KMS-11 (cell line): ENCODE measurements around the gene ADGRF4.

Source experiments
- H2AFZ ChIP-seq: fragments of 200-600 bp; sonication (generic); 2 replicates; pipeline ENCODE4 v1.6.1; 2016; ENCODE audit warnings: antibody characterized with exemption, mixed run types, low read depth
- H3K27ac ChIP-seq: fragments of 200-600 bp; sonication (generic); 2 replicates; pipeline ENCODE4 v1.6.1; 2016; ENCODE audit warnings: mild to moderate bottlenecking, mixed run types
- H3K27me3 ChIP-seq: fragments of 200-600 bp; sonication (generic); 2 replicates; pipeline ENCODE4 v1.6.1; 2017; ENCODE audit warnings: mild to moderate bottlenecking, low read depth, mixed run types, moderate library complexity; ENCODE audit not compliant: insufficient read depth
- H3K36me3 ChIP-seq: fragments of 200-600 bp; sonication (generic); 2 replicates; pipeline ENCODE4 v1.6.1; 2017; ENCODE audit warnings: mild to moderate bottlenecking, mixed run types; ENCODE audit not compliant: insufficient read depth
- H3K4me1 ChIP-seq: fragments of 200-600 bp; sonication (generic); 2 replicates; pipeline ENCODE4 v1.6.1; 2016; ENCODE audit warnings: mild to moderate bottlenecking, low read depth, mixed run types; ENCODE audit not compliant: poor library complexity, severe bottlenecking
- H3K4me2 ChIP-seq: fragments of 200-600 bp; sonication (generic); 2 replicates; pipeline ENCODE4 v1.7.0; 2016; ENCODE audit warnings: mild to moderate bottlenecking, mixed run types
- H3K4me3 ChIP-seq: fragments of 200-600 bp; sonication (generic); IDR thresholded peaks from 2 replicates; pipeline ENCODE4 v1.6.1; 2017; ENCODE audit warnings: low read depth, low read length, mixed read lengths; ENCODE audit not compliant: insufficient read depth
- H3K79me2 ChIP-seq: fragments of 200-600 bp; sonication (generic); 2 replicates; pipeline ENCODE4 v1.6.1; 2016; ENCODE audit warnings: low read depth, mixed run types; ENCODE audit not compliant: insufficient read depth
- H3K9ac ChIP-seq: fragments of 200-600 bp; sonication (generic); 2 replicates; pipeline ENCODE4 v1.6.1; 2016; ENCODE audit warnings: mild to moderate bottlenecking, mixed run types
- H4K20me1 ChIP-seq: fragments of 200-600 bp; sonication (generic); 2 replicates; pipeline ENCODE4 v1.6.1; 2016; ENCODE audit warnings: mild to moderate bottlenecking, mixed run types; ENCODE audit not compliant: insufficient read depth
- TF ChIP-seq, protein P1 (sequence below): fragments of 200-600 bp; sonication (generic); conservative IDR thresholded peaks from 2 replicates; pipeline ENCODE4 v1.6.1; 2017; ENCODE audit warnings: low read depth, mild to moderate bottlenecking, antibody characterized with exemption, low read length, moderate library complexity, mixed read lengths

Gene ADGRF4

DNA sequence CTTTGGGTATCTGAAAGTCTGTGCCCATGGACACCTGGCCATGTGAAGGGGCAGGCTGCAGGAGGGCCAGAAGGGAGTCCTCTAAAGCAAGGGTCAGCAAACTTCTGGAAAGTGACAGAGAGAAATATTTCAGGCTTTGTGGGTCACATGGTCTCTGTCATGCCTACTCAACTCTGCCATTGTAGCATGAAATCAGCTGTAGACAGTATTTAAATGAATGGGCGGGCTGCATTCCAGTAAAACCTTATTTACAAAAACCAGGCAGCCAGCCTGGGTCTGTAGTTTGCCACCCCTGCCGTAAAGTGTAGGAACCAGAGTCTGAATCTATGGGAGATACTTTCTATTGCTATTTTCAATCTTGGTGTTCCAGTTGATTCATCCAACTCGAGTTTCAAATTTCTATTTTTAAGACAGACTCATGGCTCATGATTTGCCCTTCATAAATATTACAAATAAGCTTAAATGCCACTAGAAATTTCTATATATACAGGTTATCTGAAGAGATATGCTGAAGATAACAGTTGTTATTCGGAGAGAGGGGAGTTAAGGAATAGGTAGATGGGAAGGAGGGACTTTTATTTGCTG is 19.0 kb upstream of the ADGRF4 start:
- no peak overlapping the region for H3K9ac ChIP-seq
- no peaks in the 10 kb centered on the region for H4K20me1 ChIP-seq
- H3K27ac ChIP-seq = no peak overlapping the region
- no peak overlapping the region for H2AFZ ChIP-seq
- TF ChIP-seq, protein P1, sequence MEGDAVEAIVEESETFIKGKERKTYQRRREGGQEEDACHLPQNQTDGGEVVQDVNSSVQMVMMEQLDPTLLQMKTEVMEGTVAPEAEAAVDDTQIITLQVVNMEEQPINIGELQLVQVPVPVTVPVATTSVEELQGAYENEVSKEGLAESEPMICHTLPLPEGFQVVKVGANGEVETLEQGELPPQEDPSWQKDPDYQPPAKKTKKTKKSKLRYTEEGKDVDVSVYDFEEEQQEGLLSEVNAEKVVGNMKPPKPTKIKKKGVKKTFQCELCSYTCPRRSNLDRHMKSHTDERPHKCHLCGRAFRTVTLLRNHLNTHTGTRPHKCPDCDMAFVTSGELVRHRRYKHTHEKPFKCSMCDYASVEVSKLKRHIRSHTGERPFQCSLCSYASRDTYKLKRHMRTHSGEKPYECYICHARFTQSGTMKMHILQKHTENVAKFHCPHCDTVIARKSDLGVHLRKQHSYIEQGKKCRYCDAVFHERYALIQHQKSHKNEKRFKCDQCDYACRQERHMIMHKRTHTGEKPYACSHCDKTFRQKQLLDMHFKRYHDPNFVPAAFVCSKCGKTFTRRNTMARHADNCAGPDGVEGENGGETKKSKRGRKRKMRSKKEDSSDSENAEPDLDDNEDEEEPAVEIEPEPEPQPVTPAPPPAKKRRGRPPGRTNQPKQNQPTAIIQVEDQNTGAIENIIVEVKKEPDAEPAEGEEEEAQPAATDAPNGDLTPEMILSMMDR = no peak
- no peak overlapping the region for H3K4me2 ChIP-seq
- H3K36me3 ChIP-seq = no peaks in the 10 kb centered on the region
- no peaks in the 10 kb centered on the region for H3K27me3 ChIP-seq
- H3K4me3 ChIP-seq = no peak overlapping the region
- no peaks in the 10 kb centered on the region for H3K79me2 ChIP-seq
- no peaks in the 10 kb centered on the region for H3K4me1 ChIP-seq

- no peaks in the 10 kb centered on the region for H3K27me3 ChIP-seq
- no peak overlapping the region for H3K4me2 ChIP-seq
- H3K27ac ChIP-seq = no peak overlapping the region
- H3K9ac ChIP-seq = no peak overlapping the region
- no peaks in the 10 kb centered on the region for H4K20me1 ChIP-seq
- H3K79me2 ChIP-seq = no peaks in the 10 kb centered on the region
- no peak overlapping the region for H3K4me3 ChIP-seq
- no peaks in the 10 kb centered on the region for H3K4me1 ChIP-seq
- H3K36me3 ChIP-seq = no peaks in the 10 kb centered on the region
- TF ChIP-seq, protein P1 = no peak
- H2AFZ ChIP-seq = no peak overlapping the region
Observed at GRCh38 chr6:47680051-47680450, 18.3 kb upstream of the ADGRF4 start.

DNA sequence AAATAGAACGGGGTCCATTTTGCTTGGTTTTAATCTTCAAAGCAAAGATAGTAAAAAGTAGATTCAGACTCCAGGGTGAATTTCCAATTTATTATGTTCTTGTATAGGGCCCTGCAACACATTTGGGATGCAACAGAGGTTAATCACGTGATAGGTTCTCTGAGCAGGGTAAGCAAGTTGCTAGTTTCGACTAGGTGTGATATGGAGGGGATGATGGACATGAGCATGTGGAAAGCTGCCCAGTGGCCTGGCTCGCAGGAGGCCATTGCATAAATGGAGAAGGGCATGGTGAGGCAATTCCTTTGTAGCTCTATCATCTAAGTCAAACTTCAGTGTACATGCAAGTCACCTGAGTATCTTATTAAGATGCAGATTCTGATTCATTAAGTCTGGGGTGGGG is 17.7 kb upstream of the ADGRF4 start:
- H3K4me3 ChIP-seq = no peak overlapping the region
- H3K79me2 ChIP-seq = no peaks in the 10 kb centered on the region
- no peaks in the 10 kb centered on the region for H3K36me3 ChIP-seq
- no peaks in the 10 kb centered on the region for H4K20me1 ChIP-seq
- TF ChIP-seq, protein P1 = no peak
- H2AFZ ChIP-seq = no peak overlapping the region
- H3K4me1 ChIP-seq = no peaks in the 10 kb centered on the region
- no peak overlapping the region for H3K9ac ChIP-seq
- no peak overlapping the region for H3K4me2 ChIP-seq
- H3K27ac ChIP-seq = no peak overlapping the region
- no peaks in the 10 kb centered on the region for H3K27me3 ChIP-seq

- H3K4me3 ChIP-seq = no peak overlapping the region
- H3K79me2 ChIP-seq = no peaks in the 10 kb centered on the region
- no peaks in the 10 kb centered on the region for H3K36me3 ChIP-seq
- TF ChIP-seq, protein P1 = no peak
- H3K27me3 ChIP-seq = no peaks in the 10 kb centered on the region
- H2AFZ ChIP-seq = no peak overlapping the region
- H3K4me1 ChIP-seq = no peaks in the 10 kb centered on the region
- no peak overlapping the region for H3K9ac ChIP-seq
- no peak overlapping the region for H3K4me2 ChIP-seq
- H4K20me1 ChIP-seq = no peaks in the 10 kb centered on the region
- no peak overlapping the region for H3K27ac ChIP-seq
Observed at GRCh38 chr6:47681201-47681990, 17.0 kb upstream of the ADGRF4 start.
